GM18873 (cell line): ENCODE results near the gene PAPSS2.
"Not testable (repeated sequence)": the region's sequence is repeated elsewhere in the genome, so short reads cannot be mapped to it uniquely, and the experiment has no call there.

ENCODE experiments used
- ATAC-seq: cut with Tn5 transposase; IDR thresholded peaks from one replicate; pipeline ENCODE4 v1.9.1; 2021; ENCODE audit warnings: mild to moderate bottlenecking, moderate library complexity, moderate number of reproducible peaks; ENCODE audit not compliant: unreplicated experiment, low FRiP score

The PAPSS2 gene

DNA sequence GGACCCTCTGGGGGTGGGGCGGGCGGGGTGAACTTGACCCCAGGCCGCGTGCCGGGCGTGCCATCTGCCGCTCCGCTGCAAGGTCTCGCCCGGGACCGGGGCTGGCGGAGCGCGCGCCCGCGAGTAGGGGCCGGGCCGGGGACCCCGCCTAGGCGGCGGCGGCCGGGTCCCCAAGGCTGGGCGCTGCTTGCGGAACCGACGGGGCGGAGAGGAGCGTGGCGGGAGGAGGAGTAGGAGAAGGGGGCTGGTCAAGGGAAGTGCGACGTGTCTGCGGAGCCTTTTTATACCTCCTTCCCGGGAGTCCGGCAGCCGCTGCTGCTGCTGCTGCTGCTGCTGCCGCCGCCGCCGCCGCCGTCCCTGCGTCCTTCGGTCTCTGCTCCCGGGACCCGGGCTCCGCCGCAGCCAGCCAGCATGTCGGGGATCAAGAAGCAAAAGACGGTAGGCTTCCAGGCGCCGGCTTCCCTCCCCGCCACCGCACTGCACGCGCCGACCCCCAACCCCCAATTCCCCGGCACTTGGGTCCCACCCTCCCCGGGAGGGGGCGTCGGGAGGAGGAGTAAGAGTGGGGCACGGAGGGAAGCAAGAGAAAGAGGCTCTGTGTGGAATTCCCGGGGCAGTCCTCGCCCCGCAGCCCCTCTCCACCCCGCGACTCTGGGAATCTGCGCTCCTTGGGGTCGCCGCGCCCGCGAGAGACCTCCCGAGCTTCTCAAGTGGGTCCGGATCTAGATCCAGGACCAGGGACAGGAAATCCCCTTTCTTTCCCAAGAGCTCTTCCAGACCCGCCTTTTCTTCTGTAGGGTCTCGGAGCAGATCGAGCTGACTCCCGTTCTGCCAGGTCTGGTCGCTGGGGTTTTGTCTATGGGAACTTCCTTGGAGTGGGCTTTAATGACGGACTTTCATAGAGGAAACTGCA is at the start of gene PAPSS2:
Gene PAPSS2, plus strand, starts transcription at position 308 of the 913 bp plus-strand sequence. Its CDS starts 104 bp downstream, at position 412.
- ATAC-seq, result no peak

DNA sequence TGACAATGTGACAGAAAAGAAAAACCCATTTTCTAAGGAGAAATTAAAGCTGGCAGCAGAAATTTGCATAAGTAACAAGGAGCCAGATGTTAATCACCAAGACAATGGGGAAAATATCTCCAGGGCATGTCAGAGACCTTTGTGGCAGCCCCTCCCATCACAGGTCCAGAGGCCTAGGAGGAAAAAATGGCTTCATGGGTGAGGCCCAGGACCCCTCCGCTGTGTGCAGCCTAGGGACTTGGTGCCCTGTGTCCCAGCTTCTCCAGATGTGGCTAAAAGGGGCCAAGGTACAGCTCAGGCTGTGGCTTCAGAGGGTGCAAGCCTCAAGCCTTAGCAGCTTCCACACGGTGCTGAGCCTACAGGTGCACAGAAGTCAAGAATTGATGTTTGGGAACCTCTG is 48.3 kb upstream of the PAPSS2 start:
- not testable (repeated sequence) for ATAC-seq

GRCh38 chr10:87612115-87612514 is 47.6 kb upstream of the PAPSS2 start:
- no peak for ATAC-seq

DNA sequence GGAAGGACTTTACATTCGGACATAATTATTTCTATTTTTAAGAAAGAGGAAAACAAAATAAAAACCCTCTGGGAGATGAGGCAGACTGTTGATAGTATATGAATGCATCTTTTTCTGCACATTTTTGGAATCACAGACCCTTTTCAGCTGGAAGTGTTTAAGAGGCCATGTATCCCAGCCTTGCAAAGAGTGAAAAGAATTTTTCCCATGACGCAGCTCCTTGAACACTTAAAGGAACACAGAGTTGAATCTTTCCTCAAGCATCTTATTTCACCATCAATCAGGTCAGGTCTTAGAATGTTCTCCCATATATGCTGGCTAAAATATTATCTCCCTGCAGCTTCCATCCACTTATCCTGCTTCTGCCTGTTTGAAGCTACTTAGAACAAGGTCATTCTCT is 45.9 kb upstream of the PAPSS2 start:
- ATAC-seq, result no peak

DNA sequence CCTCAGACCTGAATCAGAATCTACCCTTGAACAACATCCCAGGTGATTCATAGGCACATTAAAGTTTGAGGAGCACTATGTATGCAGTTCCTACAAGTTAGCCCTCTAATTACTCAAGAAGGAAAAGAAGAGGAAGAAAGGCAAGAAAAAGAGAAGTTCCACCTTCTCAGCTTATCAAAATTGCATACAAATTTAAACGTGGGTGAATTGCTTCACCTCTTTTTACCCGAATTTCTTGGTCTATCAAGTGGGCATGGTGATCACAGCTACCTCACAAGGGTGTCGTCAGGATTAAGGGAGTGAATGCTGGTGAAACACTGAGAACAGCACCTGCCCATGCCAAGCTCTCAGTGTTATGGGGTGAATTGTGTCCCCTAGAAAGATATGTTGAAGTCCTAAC is 43.8 kb upstream of the PAPSS2 start:
- no peak for ATAC-seq

DNA sequence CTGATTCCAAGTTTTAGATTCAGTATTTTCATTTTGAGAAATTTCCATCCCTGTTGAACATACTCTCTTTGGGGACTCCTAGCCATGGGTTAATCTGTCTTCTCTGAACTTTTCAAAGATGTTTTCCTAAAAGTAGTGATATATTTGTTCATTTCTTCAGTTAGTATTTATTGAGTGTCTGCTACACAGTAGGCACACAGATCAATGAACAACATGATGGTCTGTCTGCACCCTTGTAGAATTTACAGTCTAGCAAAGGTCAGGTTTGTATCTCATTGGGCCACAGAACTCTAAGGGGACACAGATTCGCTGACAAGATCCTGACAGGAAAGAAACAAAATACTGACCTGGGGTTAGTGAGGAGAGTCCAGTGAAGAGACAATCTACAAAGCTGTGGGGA is 42.2 kb upstream of the PAPSS2 start:
- ATAC-seq, result no peak

- ATAC-seq, result no peak
Measured at GRCh38 chr10:87618566-87619423, 40.9 kb upstream of the PAPSS2 start.

DNA sequence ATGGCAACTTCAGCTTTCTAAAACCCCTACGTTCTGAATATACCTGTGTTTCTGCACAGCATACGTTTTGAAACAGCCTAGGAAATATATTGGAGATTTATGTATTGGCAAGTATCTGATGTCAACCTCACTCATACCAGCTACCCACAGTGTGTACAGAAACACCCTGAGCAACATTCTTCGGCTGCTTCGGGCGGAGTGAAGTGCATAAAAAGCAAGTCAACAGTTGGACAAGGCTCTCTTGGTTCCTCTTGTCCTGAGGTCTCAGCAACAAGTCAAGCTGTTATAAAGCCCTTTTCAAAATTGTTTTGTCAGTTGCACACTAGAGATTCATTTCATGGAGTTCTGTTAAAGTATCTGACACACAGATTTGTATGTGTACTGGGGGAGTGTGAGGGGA is 40.0 kb upstream of the PAPSS2 start:
- no peak for ATAC-seq

- ATAC-seq, result not testable (repeated sequence)
Measured at GRCh38 chr10:87621440-87621839, 38.2 kb upstream of the PAPSS2 start.

GRCh38 chr10:87622314-87623004 is 37.2 kb upstream of the PAPSS2 start:
- ATAC-seq, result no peak

DNA sequence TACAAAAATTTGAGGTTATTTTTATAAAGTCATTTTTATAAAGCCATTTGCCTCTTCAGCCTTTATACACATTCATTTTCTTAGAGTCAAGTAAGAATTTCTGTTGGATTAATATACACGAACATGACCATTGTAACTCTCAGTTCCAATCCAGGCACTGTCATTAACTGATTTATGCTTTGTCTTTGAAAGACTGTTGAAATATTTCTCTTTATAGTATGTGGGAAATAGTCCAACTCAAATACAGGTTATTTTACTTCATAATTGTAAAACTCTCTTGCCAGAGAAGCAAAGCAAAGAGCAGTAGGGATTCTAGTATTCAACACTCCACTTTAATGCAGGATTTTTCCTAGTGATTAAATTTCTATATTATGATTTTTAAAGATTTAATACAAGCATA is 36.5 kb upstream of the PAPSS2 start:
- no peak for ATAC-seq

DNA sequence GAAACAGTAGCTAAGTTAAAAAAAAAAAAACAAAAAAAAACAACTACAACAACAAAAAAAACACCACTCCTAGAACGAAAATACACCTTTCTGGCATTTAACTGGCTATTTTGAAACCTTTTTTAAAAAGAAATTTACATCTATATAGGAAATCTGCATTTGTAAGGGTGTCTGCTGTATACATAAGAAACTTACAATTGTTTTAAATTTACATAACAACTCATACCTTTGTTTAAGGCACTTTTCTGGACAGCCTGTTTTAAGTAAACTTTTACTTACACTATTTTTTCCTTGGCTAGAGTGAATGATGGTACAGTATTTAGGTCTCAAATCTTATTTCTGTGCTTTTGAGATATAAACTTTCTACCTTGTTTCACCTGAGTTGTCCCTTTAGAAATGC is 34.0 kb upstream of the PAPSS2 start:
- ATAC-seq, result no peak

GRCh38 chr10:87626422-87626892 is 33.2 kb upstream of the PAPSS2 start:
- no peak for ATAC-seq

- no peak for ATAC-seq
Measured at GRCh38 chr10:87630171-87630570, 29.5 kb upstream of the PAPSS2 start.

DNA sequence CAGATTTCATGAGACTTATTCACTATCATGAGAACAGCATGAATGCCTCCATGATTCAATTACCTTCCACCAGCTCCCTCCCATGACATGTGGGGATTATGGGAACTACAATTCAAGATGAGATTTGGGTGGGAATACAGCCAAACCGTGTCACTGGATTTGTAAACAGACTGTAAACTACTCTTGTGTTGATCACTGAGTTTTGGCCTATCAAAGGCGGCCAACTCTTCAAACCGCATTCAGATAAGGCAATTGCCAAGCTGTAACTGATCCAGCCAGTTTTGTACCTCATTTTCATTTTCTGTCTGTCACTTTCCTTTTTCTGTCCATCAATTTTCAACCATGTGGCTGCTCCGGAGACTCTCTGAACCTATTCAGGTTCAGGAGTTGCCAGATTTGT is 27.2 kb upstream of the PAPSS2 start:
- no peak for ATAC-seq

DNA sequence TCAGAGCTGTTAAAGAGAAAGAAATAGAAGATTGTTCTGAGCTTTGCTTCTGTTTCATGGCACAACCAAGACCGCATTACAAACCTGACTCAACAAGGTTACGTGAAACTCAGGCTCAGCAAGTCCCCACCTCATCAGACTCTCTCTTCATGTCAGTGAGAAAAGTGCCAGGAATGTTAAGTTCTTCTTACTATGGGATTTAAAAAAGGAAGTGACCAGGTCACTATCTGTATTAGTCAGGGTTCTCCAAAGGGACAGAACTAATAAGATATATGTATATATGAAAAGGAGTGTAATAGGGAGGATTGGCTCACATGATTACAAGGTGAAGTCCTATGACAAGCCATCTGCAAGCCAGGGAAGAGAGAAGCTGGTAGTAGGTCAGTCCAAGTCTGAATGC is 25.4 kb upstream of the PAPSS2 start:
- no peak for ATAC-seq

DNA sequence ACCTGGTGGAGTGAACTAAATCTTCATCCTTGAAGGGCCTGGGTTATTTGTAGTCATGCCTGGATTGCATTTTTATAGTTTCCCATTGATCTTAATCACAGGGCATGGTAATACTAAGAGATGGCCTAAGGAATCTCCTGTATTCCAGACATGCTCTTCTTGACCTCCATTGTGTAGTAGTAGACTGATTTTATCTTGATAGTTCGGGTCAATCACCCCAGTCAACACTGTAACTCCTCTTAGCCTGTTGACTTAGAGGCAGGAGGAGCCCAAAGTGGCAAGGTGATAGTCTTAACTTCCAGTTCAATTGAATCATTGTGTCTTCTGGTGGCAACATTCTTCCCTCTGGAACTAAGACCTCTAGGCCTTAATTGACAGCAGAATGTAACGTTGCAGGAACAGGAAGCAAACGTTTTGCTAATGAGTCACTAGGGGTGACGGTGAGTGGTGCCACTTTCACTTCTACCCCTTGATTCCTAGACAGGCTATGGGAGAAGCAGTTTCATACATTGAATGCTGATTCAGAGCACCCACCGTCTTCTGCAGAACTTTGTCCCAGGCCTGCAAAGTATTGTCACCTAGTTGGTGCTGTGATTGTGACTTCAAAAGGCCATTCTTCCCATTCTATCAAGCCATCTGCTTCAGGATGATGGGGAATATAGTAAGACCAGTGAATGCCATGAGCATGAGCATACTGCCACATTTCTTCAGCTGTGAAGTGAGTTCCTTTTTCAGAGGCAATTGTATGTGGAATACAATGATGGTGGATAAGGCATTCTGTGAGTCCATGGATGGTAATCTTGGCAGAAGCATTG is 24.0 kb upstream of the PAPSS2 start:
- ATAC-seq, result no peak

GRCh38 chr10:87636313-87636915 is 23.3 kb upstream of the PAPSS2 start:
- ATAC-seq, result no peak

GRCh38 chr10:87639493-87639892 is 20.2 kb upstream of the PAPSS2 start:
- ATAC-seq, result no peak
